ENCODE measurements around the gene AMBRA1.
"Not testable (repeated sequence)": the region's sequence is repeated elsewhere in the genome, so short reads cannot be mapped to it uniquely, and the experiment has no call there.

Gene AMBRA1

DNA sequence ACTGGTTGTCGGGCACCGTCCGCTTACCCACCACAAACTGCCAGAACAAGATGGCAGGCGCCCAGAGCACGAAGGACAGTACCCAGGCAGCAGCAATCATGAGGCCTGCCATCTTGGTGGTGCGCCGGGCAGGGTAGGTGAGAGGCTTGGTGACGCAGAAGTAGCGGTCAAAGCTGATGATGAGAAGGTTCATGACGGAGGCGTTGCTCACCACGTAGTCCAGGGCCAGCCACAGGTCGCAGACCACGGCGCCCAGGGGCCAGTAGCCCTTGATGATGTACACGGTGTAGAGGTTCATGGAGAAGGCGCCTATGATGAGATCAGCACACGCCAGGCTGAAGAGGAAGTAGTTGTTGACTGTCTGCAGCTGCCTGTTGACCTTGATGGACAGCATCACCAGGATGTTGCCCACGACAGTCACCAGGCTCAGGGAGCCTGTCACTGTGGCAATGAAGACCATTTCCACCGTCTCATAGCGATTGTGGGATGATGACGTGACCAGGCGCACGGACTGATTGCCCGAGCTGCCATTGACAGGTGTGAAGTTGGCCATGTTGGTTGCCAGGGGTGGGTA, 207.7 kb downstream of the AMBRA1 start:
- H3K9ac ChIP-seq (ENCODE audit: low read length): no peak overlapping the region
- H3K36me3 ChIP-seq (ENCODE audit: control insufficient read depth, insufficient read depth, low read length): no peaks in the 10 kb centered on the region
- peaks cover 3% of the 10 kb centered on the region for H3K4me1 ChIP-seq (ENCODE audit: control insufficient read depth, insufficient read depth, low read length)
- H3K4me3 ChIP-seq (ENCODE audit: low read length): no peak overlapping the region
- peaks cover 37% of the 10 kb centered on the region for H3K27me3 ChIP-seq (ENCODE audit: control insufficient read depth, insufficient read depth, low read length)
- no peak overlapping the region for H3K27ac ChIP-seq (ENCODE audit: low read depth, low read length)

- Histone ChIP-seq H3K9ac (ENCODE audit: low read length) (no peak overlapping the region), H3K27me3 (ENCODE audit: control insufficient read depth, insufficient read depth, low read length) (peaks cover 30% of the 10 kb centered on the region), H3K27ac (ENCODE audit: low read depth, low read length) (no peak overlapping the region), H3K4me1 (ENCODE audit: control insufficient read depth, insufficient read depth, low read length) (peaks cover 3% of the 10 kb centered on the region), H3K4me3 (ENCODE audit: low read length) (no peak overlapping the region), H3K36me3 (ENCODE audit: control insufficient read depth, insufficient read depth, low read length) (no peaks in the 10 kb centered on the region)
These were observed 208.4 kb downstream of the AMBRA1 start for GRCh38 chr11:46385169-46386004.

DNA sequence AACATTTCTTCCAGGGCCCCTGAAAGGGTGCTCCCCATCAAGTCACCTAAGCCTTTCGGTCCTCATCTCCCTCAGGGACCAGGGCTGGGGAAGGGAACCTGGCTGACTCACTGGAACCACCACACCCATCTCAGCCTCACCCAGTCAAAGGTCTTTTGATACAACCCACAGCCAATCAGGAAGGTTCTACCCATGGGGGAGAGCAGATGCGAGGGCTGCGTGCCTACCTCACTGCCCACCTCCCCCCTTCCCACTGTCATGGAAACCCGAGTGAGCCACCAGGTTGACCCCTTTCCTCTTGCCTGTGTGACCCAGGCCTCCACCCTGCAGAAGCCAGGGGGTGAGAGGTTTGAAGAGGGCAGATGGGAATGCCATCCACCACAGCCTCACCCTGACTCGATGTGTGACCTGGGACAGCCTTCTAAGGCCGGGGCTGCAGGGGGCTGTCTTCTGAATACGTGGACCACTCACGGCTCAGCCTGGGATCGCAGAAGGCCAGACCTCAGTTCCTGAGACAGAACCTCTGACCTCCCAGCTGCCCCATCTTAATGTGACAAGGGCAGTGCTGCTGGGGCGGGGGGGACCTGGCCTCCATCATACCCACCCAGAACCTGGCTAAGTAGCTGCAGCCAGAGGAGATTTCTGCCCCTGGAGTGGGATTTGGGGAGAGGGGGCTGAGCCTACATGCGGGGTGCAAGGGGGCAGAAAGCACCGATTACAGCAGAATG, 209.7 kb downstream of the AMBRA1 start:
- Histone ChIP-seq H3K36me3 (ENCODE audit: control insufficient read depth, insufficient read depth, low read length) (no peaks in the 10 kb centered on the region), H3K4me3 (ENCODE audit: low read length) (no peak overlapping the region), H3K4me1 (ENCODE audit: control insufficient read depth, insufficient read depth, low read length) (peaks cover 3% of the 10 kb centered on the region), H3K27ac (ENCODE audit: low read depth, low read length) (no peak overlapping the region), H3K27me3 (ENCODE audit: control insufficient read depth, insufficient read depth, low read length) (peaks cover 21% of the 10 kb centered on the region), H3K9ac (ENCODE audit: low read length) (no peak overlapping the region)

- peaks cover 3% of the 10 kb centered on the region for H3K4me1 ChIP-seq (ENCODE audit: control insufficient read depth, insufficient read depth, low read length)
- no peak overlapping the region for H3K27ac ChIP-seq (ENCODE audit: low read depth, low read length)
- H3K36me3 ChIP-seq (ENCODE audit: control insufficient read depth, insufficient read depth, low read length): no peaks in the 10 kb centered on the region
- H3K27me3 ChIP-seq (ENCODE audit: control insufficient read depth, insufficient read depth, low read length): peaks cover 21% of the 10 kb centered on the region
- no peak overlapping the region for H3K4me3 ChIP-seq (ENCODE audit: low read length)
- H3K9ac ChIP-seq (ENCODE audit: low read length): no peak overlapping the region
These were observed 210.4 kb downstream of the AMBRA1 start for GRCh38 chr11:46383404-46383758.

GRCh38 chr11:46382646-46383403, 211.0 kb downstream of the AMBRA1 start:
- peak overlapping the region; percentile 74 for H3K4me3 ChIP-seq (ENCODE audit: low read length)
- H3K36me3 ChIP-seq (ENCODE audit: control insufficient read depth, insufficient read depth, low read length): no peaks in the 10 kb centered on the region
- peaks cover 3% of the 10 kb centered on the region for H3K4me1 ChIP-seq (ENCODE audit: control insufficient read depth, insufficient read depth, low read length)
- H3K27me3 ChIP-seq (ENCODE audit: control insufficient read depth, insufficient read depth, low read length): peaks cover 21% of the 10 kb centered on the region
- no peak overlapping the region for H3K9ac ChIP-seq (ENCODE audit: low read length)
- H3K27ac ChIP-seq (ENCODE audit: low read depth, low read length): no peak overlapping the region

- Histone ChIP-seq H3K9ac (ENCODE audit: low read length) (no peak overlapping the region), H3K4me3 (ENCODE audit: low read length) (peak overlapping the region; percentile 74), H3K27me3 (ENCODE audit: control insufficient read depth, insufficient read depth, low read length) (peaks cover 17% of the 10 kb centered on the region), H3K4me1 (ENCODE audit: control insufficient read depth, insufficient read depth, low read length) (peaks cover 3% of the 10 kb centered on the region), H3K27ac (ENCODE audit: low read depth, low read length) (no peak overlapping the region), H3K36me3 (ENCODE audit: control insufficient read depth, insufficient read depth, low read length) (no peaks in the 10 kb centered on the region)
These were observed 211.8 kb downstream of the AMBRA1 start for GRCh38 chr11:46381819-46382645.

DNA sequence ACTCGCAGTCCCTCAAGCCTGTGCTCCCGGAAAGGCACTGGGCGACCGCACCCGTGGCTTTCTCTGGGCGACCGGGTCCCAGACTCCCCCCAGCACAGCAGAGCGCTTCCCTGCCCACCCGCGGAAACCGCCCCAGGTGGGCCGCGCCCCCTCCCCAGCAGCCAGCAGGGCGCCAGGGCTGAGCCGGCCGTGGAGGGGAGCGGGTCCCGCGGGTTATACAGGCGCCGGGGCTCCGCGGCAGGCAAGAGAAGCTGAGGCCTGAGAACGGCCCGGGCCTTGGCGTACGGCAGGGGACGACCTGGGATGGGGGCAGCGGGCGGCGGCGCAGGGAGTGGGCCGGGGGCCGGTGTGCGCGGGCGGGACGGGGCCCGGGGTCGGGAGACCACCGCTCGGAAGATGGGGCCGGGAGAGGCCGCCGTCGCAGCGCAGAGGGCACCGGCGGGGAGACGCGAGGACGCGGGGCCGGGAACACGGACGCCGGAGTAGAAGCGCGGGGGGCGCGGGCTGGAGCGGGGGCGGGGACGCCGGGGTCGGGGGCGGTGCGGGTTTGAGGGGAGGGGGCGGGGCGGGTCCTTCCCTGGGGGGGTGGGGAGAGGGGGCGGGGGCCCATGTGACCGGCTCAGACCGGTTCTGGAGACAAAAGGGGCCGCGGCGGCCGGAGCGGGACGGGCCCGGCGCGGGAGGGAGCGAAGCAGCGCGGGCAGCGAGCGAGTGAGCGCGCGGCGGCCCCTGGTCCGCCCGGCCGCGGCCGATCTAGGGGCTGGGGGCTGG, 212.6 kb downstream of the AMBRA1 start, which contains the start of gene MDK:
MDK (plus strand) TSS at position 622 of the 771 bp plus-strand sequence. CDS start 389 bp downstream, outside the sequence.
- H3K27ac ChIP-seq (ENCODE audit: low read depth, low read length): peak within 1 kb of the TSS; percentile 51
- H3K27me3 ChIP-seq (ENCODE audit: control insufficient read depth, insufficient read depth, low read length): peaks cover 13% of the 10 kb centered on the region
- no peaks in the 10 kb centered on the region for H3K36me3 ChIP-seq (ENCODE audit: control insufficient read depth, insufficient read depth, low read length)
- peaks cover 3% of the 10 kb centered on the region for H3K4me1 ChIP-seq (ENCODE audit: control insufficient read depth, insufficient read depth, low read length)
- peak within 1 kb of the TSS; percentile 85 for H3K4me3 ChIP-seq (ENCODE audit: low read length)
- peak within 1 kb of the TSS; percentile 73 for H3K9ac ChIP-seq (ENCODE audit: low read length)

DNA sequence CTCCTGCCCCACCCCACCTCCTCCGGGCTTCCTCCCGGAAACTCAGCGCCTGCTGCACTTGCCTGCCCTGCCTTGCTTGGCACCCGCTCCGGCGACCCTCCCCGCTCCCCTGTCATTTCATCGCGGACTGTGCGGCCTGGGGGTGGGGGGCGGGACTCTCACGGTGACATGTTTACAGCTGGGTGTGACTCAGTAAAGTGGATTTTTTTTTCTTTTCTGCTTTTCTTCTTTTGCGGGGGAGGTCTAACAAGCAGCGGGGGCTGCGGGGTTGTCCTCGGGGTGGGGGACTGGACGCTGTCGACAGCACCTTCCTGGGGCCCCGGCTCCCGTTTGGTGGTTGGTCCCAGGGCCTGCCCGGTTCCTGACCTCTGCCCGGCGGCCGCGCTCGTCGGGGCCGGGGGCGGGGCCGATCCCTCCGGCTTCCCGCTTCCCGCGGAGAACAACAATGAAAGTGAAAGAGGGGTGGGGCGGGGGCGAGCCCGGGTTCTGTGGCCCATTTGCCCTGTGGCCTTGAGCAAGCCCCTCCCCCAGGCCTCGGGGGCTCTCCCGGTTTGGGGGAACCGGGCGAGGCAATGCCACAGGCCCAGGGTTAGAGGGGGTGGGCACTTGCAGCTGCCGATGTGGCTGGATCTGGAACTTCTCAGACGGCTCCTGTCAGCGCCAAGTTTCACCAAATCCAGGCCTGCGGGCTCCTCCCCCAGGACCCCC, 213.3 kb downstream of the AMBRA1 start:
- H3K4me3 ChIP-seq (ENCODE audit: low read length): peak overlapping the region; percentile 85
- H3K9ac ChIP-seq (ENCODE audit: low read length): peak overlapping the region; percentile 73
- H3K4me1 ChIP-seq (ENCODE audit: control insufficient read depth, insufficient read depth, low read length): peaks cover 3% of the 10 kb centered on the region
- H3K36me3 ChIP-seq (ENCODE audit: control insufficient read depth, insufficient read depth, low read length): peaks cover 2% of the 10 kb centered on the region
- H3K27ac ChIP-seq (ENCODE audit: low read depth, low read length): peak overlapping the region; percentile 51
- peaks cover 13% of the 10 kb centered on the region for H3K27me3 ChIP-seq (ENCODE audit: control insufficient read depth, insufficient read depth, low read length)

GRCh38 chr11:46379482-46380293, 214.1 kb downstream of the AMBRA1 start:
- not testable (repeated sequence) for H3K9ac ChIP-seq (ENCODE audit: low read length); H3K4me1 ChIP-seq (ENCODE audit: control insufficient read depth, insufficient read depth, low read length); H3K4me3 ChIP-seq (ENCODE audit: low read length); H3K27ac ChIP-seq (ENCODE audit: low read depth, low read length); H3K27me3 ChIP-seq (ENCODE audit: control insufficient read depth, insufficient read depth, low read length); H3K36me3 ChIP-seq (ENCODE audit: control insufficient read depth, insufficient read depth, low read length)

DNA sequence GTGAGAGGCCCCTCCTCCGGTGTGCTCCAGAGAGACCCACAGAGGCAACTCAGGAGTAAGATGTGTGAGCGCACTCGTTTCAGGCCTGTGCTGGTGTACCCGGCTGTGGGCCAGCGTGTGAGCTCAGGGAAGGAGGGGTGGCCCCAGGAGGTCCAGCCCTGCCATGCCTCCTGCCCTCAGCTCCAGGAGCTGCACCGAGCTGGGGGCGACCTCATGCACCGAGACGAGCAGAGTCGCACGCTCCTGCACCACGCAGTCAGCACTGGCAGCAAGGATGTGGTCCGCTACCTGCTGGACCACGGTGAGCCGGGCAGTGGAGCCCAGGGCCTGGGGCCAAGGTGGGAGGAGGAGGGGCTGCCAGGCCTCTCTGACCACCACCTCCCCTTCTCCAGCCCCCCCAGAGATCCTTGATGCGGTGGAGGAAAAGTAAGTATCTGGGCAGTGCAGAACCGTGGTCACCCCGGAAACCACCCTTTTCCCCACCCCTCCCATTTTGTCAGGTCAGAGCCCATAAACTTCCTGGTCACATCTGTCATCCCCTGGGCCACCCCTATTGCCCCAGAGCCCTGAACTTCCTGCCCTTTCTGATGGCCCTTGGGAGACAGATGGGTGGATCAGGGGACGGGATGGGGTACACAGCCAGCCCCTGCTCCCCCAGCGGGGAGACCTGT, 214.9 kb downstream of the AMBRA1 start:
- no peak overlapping the region for H3K27ac ChIP-seq (ENCODE audit: low read depth, low read length)
- peaks cover 14% of the 10 kb centered on the region for H3K36me3 ChIP-seq (ENCODE audit: control insufficient read depth, insufficient read depth, low read length)
- H3K4me1 ChIP-seq (ENCODE audit: control insufficient read depth, insufficient read depth, low read length): peaks cover 3% of the 10 kb centered on the region
- H3K27me3 ChIP-seq (ENCODE audit: control insufficient read depth, insufficient read depth, low read length): peaks cover 5% of the 10 kb centered on the region
- H3K9ac ChIP-seq (ENCODE audit: low read length): no peak overlapping the region
- no peak overlapping the region for H3K4me3 ChIP-seq (ENCODE audit: low read length)
